IPS-NIHi11 (cell line): ENCODE data around the gene CTAGE8.
"Not testable (repeated sequence)": the region's sequence is repeated elsewhere in the genome, so short reads cannot be mapped to it uniquely, and the experiment has no call there.

Experiments
- DNase-seq: peaks from one replicate; pipeline ENCODE4 v3.0.0; 2012; ENCODE audit warnings: mixed read lengths, low spot score

CTAGE8 gene, protein sequence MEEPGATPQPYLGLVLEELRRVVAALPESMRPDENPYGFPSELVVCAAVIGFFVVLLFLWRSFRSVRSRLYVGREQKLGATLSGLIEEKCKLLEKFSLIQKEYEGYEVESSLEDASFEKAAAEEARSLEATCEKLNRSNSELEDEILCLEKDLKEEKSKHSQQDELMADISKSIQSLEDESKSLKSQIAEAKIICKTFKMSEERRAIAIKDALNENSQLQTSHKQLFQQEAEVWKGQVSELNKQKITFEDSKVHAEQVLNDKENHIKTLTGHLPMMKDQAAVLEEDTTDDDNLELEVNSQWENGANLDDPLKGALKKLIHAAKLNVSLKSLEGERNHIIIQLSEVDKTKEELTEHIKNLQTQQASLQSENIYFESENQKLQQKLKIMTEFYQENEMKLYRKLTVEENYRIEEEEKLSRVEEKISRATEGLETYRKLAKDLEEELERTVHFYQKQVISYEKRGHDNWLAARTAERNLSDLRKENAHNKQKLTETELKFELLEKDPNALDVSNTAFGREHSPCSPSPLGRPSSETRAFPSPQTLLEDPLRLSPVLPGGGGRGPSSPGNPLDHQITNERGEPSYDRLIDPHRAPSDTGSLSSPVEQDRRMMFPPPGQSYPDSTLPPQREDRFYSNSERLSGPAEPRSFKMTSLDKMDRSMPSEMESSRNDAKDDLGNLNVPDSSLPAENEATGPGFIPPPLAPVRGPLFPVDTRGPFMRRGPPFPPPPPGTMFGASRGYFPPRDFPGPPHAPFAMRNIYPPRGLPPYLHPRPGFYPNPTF

DNA sequence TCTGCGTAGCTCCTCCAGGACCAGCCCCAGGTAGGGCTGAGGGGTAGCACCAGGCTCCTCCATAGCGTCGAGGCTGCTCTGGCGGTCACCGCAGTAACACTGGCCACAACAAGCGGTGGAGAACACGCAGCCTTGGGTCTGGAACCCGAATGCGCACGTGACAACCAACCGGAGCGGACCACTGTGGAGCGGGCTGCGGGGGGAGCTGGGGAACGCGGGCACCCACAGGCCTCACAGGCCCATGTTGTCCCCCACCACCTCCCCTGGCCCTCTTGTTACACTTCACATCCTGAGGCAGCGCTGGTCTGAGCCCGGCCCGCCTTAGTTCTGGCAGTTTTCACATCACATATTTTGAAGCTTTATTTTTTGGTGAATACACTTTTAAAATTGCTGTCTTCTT, at the start of gene CTAGE8:
Gene CTAGE8, minus strand, starts transcription at position 101 of the 400 bp plus-strand sequence. Its CDS starts 38 bp downstream, at position 63.
- DNase-seq: not testable (repeated sequence)

DNA sequence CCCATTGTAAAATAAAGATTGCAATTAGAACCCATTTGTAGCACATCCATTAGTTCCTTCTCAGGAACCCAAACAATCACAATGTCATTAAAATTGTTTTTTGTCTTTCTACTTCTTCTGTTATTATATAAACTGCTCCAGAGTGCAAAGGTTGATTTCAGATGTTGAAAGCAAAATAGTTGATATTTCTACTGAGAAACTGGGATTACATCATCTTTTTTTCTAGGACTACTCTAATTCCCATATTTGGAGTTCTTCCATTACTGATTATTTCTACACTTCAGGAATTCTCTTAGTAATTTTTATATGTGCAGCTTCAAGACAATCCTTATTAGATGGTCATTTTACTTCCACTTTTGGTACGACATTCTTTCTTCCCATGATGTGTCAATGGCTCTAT, 48.4 kb upstream of the CTAGE8 start:
- DNase-seq: not testable (repeated sequence)

DNA sequence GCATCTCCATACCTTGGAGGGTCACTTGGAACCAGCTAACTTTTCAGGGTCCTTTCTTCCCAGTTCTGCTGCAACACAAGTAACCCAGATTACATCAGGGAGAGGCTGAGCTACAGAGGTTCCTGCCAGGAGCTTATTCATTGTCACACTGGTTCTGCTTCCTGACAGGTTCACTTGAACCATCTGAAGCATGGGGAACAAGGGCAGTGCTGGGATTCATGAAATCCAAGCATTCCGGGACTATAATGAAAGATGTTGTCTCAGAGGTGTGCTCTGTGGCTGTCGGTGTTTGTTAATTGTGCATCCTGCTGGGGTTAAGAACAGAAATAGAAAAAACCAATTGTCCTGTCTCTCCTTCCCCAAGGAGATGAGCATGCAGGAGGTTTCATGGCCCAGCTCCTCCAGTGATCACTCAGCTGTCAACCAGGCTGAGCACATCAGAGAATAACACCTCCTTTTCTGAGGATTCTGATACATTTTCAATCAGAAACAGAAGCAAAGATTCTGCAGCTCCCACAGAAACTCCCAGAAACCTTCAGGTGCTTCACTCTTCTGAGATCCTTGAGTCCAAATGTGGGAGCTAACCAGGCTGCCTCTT, 42.9 kb upstream of the CTAGE8 start, which contains the start of gene OR2A1:
Gene OR2A1, plus strand, starts transcription at position 548 of the 598 bp plus-strand sequence. CDS start 5,706 bp downstream, outside the sequence.
- not testable (repeated sequence) for DNase-seq

DNA sequence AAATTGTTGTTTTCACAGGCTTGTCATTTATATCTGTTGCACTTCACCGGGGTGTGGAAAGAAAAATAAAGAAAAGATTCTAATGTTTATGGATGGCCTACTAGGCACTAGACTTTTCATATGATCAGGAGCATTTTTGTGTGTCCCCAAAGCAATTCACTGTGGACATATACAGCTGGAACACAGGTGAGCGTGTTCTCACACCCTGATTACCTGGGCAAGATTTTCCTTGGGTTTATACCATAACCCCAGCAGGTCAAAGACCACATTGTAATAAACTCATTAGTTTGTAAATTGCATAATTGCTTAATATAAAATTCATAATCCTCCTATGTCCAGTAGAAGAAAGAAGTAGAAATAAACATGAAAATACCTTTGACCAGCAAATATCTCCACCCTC, 42.1 kb upstream of the CTAGE8 start:
- DNase-seq: not testable (repeated sequence)

DNA sequence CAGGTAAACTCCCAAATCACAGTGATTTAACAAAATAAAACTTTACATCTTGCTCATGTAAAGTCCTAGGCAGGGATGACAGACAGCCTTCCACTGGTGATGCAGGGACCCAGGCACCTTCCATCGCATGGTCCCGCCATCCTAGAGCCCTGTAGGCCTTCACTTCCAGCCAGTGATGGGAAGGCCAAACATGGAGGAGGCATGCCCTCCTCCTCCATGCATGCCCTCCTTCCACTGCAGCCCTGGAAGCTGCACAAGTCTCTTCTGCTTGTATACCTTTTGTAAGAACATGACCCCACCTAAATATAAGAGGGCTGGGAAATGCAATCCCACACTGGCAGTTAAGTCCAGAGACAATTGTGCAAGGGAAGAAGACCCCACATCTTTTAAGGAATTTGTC, 40.6 kb upstream of the CTAGE8 start:
- not testable (repeated sequence) for DNase-seq

DNA sequence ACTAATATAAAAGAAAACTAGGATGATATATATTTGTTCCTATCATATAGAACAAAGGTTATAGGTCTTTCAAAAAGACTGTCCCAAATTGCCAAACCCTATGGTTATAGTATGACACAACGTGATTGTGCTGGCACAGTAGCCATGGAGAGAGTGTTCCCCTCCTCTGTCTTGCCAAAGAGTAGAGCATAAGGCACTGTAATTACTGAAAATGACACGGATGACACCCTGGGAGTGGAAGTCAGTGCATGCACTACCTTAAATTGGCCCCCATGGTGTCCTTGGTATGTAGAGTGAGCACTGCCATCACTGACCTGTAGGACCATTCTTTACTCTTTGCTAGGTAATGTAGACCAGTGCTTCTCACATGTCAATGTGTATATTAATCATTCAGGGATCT, 36.1 kb upstream of the CTAGE8 start:
- not testable (repeated sequence) for DNase-seq

DNA sequence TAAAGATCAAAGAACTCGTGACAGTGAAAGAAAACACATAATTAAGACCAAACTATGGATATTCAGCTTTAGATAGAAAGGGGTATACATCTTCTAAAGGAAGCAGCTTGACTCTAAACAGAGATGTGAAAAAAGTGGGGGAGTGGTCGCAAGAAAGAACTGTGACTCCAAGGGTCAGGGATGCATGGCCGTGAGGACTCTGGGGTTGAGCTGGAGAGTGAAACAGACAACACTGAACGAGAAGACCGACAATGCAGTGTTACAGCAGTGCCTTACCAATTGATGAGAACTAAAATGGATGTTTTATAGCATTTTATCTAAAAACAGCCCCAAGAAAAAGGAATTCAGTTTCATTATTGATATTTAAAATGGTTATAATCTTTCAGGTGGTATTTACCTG, 34.5 kb upstream of the CTAGE8 start:
- DNase-seq: not testable (repeated sequence)

DNA sequence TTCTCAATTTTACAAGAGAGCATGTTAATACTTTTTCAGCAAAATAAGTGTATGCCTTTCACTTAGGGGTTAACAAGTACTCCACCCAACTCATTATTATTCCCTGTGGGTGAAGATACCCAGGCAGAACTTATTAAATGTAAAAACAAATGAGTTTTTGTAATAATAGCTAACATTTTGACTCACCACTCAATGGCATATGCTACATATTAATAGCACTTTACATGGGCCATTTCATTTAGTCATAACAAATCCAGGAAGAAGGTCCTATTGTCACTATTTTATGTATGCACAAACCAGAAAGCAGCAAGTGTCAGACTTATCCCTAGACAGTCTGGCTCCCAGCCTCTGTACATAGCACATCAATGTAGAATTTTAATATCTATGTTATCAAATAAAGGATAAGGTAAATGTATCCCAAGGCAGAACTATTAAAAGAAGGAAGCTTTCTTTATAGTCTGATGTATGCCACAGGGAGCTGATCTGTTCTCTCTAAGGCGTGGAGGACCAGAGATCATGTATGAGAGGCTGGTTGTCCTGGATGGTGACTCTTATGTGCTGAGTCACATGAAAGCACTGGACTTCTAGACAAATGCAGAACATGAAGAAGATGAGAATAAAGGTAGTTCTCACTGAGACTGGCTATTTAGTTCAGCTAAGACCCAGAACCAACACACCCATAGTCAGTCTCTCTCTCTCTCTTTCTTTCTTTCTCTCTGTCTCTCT, 33.7 kb upstream of the CTAGE8 start:
- not testable (repeated sequence) for DNase-seq

DNA sequence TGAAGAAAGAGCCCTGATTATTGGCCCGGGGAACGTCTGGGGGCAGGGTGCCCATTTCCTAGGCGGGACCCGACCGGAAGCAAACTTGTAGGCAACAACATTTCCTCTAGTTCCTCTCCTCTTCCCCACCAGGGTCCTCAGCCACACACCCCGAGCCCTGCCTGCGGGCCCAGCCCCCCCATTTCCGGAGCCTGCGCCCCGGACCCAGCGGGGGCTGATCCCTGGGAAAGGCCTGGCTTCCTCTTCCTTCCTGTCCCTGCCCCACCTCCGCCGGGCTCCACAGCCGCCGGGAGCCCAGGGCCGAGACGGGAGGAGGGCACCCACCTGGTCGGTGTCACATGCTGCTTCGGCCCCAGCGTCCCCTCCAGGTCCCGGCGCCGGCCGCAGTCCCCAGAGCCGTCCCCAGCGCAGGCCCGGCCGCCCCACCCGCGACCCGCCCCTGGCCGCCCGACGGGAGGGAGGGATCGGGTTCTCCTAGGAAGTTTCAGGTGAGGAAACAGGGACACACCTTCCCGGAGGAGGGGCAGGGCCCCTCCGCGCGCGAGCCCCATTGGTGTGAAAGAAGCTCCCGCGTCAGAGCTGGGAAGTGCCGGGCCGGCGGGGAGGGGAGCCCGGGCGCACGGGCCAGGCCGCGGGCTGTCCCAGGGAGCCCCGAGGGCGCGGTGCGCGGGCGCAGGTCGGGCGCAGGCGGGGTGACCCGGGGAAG, 24.9 kb upstream of the CTAGE8 start:
- DNase-seq: not testable (repeated sequence)

DNA sequence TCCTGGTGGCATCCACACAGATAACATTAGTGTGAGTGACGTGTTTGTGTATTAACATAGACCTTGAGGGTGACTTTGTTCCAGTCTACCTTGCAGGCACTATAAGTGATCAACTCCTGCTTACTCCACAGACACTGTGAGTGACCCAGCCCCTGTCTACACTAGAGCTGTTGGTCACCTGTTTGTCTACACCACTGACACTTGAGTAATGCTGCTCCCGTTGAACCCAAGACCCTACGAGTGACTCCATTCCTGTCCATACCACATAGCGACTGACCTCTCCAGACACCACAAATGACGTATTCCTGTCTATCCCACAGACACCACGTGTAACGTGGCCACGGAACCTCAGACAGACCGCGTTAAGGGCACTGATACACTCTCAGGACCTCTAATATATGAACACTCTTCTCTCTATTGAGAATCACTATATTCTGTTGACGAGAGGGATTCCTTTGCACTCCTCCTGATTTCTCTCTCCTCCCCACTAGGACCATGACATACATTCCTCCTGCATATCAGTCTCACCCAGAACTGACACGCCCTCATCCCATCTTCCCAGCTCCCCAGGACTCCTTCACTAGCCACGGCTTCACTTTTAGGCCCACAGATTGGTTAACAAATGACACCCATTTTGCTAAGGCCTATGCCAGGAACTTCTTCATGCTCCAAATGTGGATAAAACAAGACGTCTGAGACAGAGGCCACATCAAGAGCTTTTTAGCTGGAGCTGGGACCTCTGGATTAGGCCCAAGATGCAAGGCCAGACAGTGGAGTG, 23.5 kb upstream of the CTAGE8 start:
- not testable (repeated sequence) for DNase-seq

DNA sequence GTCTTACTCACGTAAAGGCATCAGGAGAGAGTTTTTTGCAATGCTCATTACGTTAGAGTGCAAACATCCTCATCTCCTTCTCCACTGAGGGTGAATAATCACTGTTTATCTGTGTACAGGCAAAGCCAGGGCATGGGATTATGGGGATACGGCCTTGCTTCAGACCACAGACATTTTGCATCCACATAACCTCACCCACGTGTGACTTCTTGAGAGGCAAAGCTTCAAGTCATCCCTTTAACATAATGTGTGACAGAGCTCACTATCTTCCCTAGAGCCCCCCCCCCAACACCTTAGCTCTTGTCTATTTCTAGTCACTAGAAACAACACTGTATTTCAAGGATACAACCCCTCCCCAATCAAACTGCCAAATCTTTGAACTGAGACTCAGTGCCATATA, 22.5 kb upstream of the CTAGE8 start:
- not testable (repeated sequence) for DNase-seq

DNA sequence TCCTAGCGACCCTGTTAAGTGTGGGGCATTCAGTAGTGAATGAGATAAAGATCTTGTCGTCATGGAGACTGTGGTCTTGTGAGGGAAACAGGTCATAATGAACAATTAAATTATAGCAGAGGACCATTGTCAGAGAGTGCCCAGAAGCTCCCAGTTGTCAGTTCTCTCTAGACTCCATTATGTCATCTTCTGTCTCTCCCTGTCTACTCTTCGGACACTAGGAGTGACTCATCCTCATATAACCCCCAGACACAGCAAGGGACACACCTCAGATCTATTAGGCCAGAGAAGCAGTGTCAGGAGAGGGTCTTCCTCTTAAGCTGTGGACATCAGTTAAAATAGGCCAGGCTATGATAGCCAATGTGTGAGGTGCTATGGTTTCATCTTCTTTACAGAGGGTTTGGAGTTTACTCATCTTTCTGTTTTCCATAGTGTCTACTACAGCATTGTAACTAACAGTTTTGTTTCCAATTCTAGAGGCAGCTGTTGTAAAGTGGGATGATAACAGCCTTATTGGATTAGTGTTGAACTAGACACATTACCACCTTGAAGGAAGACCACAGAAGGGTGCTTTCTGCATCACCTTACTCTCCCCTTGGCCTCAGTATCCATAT, 18.2 kb upstream of the CTAGE8 start:
- DNase-seq: not testable (repeated sequence)

DNA sequence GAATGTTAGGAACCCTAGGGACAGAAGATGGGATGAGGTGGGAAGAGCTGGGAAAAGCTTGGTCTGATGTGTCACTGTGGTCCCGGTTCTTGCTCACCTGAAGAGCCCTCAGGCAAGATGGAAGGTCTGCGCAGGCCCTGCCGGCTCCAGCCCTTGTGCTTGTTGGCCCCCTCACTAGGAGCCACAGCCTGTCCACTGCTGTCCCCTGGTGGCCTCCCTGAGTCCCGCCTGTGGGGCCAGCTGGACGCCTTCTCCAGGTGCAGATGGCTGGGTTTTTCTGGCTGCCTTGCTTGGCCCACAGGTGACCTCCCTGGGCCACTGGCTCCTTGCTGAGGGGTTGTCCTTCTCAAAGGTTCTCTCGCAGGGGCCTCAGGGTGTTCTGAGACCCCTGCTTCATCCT, 14.6 kb upstream of the CTAGE8 start:
- not testable (repeated sequence) for DNase-seq

DNA sequence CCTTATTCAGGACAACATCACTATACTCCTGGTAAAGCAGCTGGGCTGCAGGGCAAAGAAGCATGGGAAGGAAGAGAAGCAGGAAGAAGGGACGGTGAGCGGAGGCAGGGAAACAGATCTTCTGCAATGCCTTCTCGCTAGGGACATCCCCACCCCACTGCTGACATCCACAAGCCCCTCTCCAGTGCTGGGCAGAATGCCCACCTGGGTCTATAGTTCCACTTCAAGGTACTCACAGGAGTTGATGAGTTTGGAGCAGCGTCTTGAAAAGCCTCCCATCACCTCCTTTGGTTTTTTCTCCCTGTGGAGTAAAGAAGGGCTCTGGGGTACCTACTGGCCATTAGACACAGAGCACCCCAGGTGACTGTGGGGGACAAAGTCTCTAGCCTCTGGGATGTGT, 13.4 kb upstream of the CTAGE8 start:
- DNase-seq: not testable (repeated sequence)

DNA sequence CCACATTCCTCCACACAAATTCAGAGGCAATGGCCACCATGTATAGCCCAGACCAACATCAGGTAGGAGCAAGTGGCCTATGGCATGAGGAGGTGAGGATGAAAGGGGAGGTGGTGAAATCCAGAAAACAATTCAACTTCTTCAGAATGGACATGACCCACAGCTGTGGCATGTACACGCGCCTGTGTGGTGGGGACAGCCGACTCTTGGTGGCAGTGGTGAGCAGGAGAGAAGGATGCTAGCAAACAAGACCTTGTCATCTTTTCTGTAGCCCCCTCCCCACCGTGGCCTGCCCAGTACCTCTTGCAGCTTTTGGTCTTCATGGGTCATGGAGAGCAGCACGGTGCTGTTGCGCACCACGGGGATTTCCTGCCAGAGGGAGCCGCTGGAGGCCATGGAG, 12.9 kb upstream of the CTAGE8 start:
- not testable (repeated sequence) for DNase-seq

DNA sequence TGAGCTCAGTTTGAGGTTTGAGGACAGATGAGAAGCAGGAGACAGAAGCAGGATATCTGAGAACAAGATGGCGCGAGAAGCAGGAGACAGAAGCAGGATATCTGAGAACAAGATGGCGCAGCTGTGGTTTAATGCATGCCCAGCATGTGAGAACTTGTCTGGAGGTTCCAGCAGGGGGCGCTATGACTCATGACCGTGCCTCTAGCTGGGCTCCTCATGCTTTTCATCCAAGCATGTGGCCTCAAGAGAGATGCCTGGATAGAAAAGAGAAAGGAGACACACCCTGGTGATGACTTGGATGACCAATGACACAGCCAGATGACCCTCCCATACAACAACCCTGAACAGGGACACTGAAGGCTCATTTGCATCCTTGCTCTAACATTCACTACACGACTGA, 10.9 kb upstream of the CTAGE8 start:
- not testable (repeated sequence) for DNase-seq

DNA sequence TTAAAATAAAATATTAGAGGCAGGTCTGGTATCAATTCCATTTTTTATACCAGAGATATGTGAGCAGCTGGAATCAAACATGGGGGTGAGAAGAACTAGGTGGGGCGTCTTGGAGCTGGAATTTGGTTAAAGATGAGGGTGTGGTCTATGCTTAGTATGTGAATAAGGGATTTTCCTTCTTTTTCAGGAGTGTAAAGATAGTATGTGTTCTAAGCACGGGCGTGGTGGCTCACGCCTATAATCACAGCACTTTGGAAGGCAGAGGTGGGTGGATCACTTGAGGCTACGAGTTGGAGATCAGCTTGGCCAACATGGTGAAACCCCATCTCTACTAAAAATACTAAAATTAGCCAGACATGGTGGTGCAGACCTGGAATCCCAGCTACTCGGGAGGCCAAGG, 6.2 kb upstream of the CTAGE8 start:
- not testable (repeated sequence) for DNase-seq

DNA sequence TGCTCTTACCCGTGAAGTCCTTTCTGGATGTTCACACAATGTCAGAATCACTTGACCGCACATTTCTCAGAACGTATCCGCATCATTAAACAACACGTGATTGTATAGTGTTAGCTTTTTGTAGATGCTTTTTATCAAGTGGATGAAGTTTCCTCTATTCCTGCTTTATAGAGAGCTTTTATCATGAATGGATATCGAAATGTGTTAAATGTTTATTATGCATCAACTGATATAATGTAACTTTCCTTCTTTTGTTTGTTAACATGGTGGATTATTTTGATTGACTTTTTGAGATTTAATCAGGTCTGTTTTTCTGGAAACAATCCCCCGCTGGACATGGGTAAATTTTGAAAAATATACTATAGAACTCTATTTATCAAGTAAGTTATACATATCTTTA, 4.4 kb downstream of the CTAGE8 start, which contains the start of gene OR2A7:
Gene OR2A7, minus strand, starts transcription at position 101 of the 400 bp plus-strand sequence. CDS start 5,164 bp downstream, outside the sequence.
- DNase-seq: not testable (repeated sequence)

DNA sequence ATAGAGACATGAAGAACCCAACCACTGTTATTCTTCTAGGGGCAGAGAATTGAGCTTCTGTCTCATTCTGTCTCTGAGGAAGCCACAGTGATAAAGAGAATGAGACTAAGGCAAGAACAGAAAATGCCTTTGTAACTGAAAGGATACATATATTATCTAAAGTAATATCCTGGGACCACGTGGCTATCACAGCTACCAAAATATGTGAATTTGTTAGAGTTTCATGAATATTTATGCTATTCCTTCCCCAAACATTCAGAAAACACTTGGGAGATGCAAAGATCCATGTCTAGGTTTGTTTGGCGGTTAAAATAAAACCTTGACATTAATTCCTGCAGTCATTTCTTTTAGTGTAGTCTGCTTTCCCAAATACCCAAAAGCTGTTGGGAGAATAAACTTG, 7.0 kb downstream of the CTAGE8 start:
- not testable (repeated sequence) for DNase-seq

DNA sequence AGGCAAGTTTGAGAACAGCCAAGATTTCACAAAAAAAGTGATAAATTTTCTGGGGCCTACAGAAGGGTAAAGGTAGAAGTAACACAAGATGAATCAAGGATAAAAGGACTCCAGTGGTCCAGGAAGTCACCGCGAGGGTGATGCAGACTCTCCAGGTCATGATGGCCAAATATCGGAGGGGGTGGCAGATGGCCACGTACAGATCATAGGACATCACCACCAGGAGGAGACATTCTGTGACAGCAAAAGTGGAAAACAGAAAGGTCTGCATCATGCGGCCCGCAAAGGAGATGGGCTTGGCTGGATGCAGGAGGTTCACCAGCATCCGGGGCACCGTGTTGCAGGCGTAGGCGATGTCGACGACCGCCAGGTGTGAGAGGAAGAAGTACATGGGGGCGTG, 10.0 kb downstream of the CTAGE8 start:
- not testable (repeated sequence) for DNase-seq
